GM18951 (cell line): ENCODE results near the gene AGRP.

Experiments used
- POLR2A ChIP-seq: IDR thresholded peaks from 4 replicates; pipeline ENCODE4 v1.6.1; 2011; ENCODE audit warnings: mild to moderate bottlenecking; ENCODE audit not compliant: insufficient read length, insufficient read depth; ENCODE audit errors: extremely low read depth
- in situ Hi-C: fragments of 300-500 bp; cut with MboI; formaldehyde crosslinking; loops from one replicate; pipeline ENCODE4 v1.12.0; 2022; ENCODE audit warnings: low sequenced_read_pairs, mixed read lengths, inconsistent platforms; ENCODE audit not compliant: unreplicated experiment

The AGRP gene

GRCh38 chr16:67441907-67442306, 41.4 kb downstream of the AGRP start:
- in situ Hi-C loops, result no loop called here
- no peak for TF ChIP-seq POLR2A

GRCh38 chr16:67441271-67441753, 42.0 kb downstream of the AGRP start:
- in situ Hi-C loops, result no loop called here
- TF ChIP-seq POLR2A, result no peak

GRCh38 chr16:67438824-67439393, 44.4 kb downstream of the AGRP start:
- in situ Hi-C loops, result no loop called here
- no peak for TF ChIP-seq POLR2A

GRCh38 chr16:67438098-67438791, 45.1 kb downstream of the AGRP start:
- in situ Hi-C loops, result no loop called here
- TF ChIP-seq POLR2A, result no peak

- no peak for TF ChIP-seq POLR2A
- in situ Hi-C loops, result no loop called here
Measured at GRCh38 chr16:67437513-67437912, 45.8 kb downstream of the AGRP start.

- TF ChIP-seq POLR2A, result no peak
- in situ Hi-C loops, result no loop called here
Measured at GRCh38 chr16:67436640-67437193, 46.6 kb downstream of the AGRP start.

- no peak for TF ChIP-seq POLR2A
- in situ Hi-C loops, result no loop called here
Measured at GRCh38 chr16:67435758-67436164, 47.6 kb downstream of the AGRP start.

- TF ChIP-seq POLR2A, result no peak
- in situ Hi-C loops, result no loop called here
Measured at GRCh38 chr16:67433131-67433719, 50.1 kb downstream of the AGRP start.
